OCI-LY7 (cell line): Measurements from ENCODE around the gene TCF25. TPM values are rescaled to one million over a fixed set of nuclear protein-coding genes. Genes with fewer than 3 reads are reported as not detected.

Experiments used
- BruUV-seq: library from RNA; stranded (reverse); fragments of 400-500 nt; replicated peaks from 2 replicates; lab custom pipeline; 2021; lab: Mats Ljungman, UMichigan
- CTCF ChIA-PET: fragments of 300-600 bp; sonication (Branson Sonifier 250); formaldehyde crosslinking; loops from one replicate; lab custom pipeline; 2022; ENCODE audit warnings: antibody characterized with exemption; ENCODE audit not compliant: unreplicated experiment; lab: Charles Lee
- POLR2A ChIA-PET: fragments of 300-600 bp; sonication (Branson Sonifier 250); formaldehyde crosslinking; loops from one replicate; lab custom pipeline; 2022; ENCODE audit warnings: antibody characterized with exemption; lab: Charles Lee
- DNase-seq: peaks from one replicate; pipeline ENCODE4 v3.0.0-alpha.2; 2015; ENCODE audit warnings: low spot score
- H2AFZ ChIP-seq: fragments of 200-600 bp; sonication (generic), shearing (Covaris generic); 2 replicates; pipeline ENCODE4 v1.6.1; 2014; ENCODE audit warnings: mild to moderate bottlenecking, antibody characterized with exemption, low read length, moderate library complexity
- H3K27ac ChIP-seq: fragments of 200-600 bp; sonication (generic); 2 replicates; pipeline ENCODE4 v1.5.1; 2014; ENCODE audit warnings: mixed run types, low read depth, mild to moderate bottlenecking, moderate library complexity, low read length, inconsistent platforms; ENCODE audit not compliant: poor library complexity, severe bottlenecking
- H3K36me3 ChIP-seq: fragments of 200-600 bp; sonication (generic); 2 replicates; pipeline ENCODE4 v1.6.1; 2014; ENCODE audit warnings: mild to moderate bottlenecking, antibody characterized with exemption, low read length, moderate library complexity, mixed read lengths; ENCODE audit not compliant: insufficient read depth
- H3K4me1 ChIP-seq: fragments of 200-600 bp; sonication (generic); 2 replicates; pipeline ENCODE4 v1.5.1; 2014; ENCODE audit warnings: mild to moderate bottlenecking, low read length; ENCODE audit not compliant: insufficient read depth, poor library complexity, severe bottlenecking
- H3K4me2 ChIP-seq: fragments of 200-600 bp; sonication (generic); 2 replicates; pipeline ENCODE4 v1.6.1; 2014; ENCODE audit warnings: mild to moderate bottlenecking, low read length
- H3K4me3 ChIP-seq: fragments of 200-600 bp; sonication (generic); 2 replicates; pipeline ENCODE4 v1.5.1; 2014; ENCODE audit warnings: mild to moderate bottlenecking, low read depth, low read length; ENCODE audit not compliant: poor library complexity, severe bottlenecking
- H3K79me2 ChIP-seq: fragments of 200-600 bp; sonication (generic); 2 replicates; pipeline ENCODE4 v1.6.1; 2016; ENCODE audit warnings: low read depth, mild to moderate bottlenecking, low read length, moderate library complexity, mixed read lengths; ENCODE audit not compliant: insufficient read depth
- H3K9me2 ChIP-seq: fragments of 200-600 bp; sonication (generic); 2 replicates; pipeline ENCODE4 v1.6.1; 2016; ENCODE audit warnings: mild to moderate bottlenecking, low read length, mixed read lengths; ENCODE audit not compliant: insufficient read depth
- H3K9me3 ChIP-seq: fragments of 200-600 bp; sonication (generic); 2 replicates; pipeline ENCODE4 v1.6.1; 2014; ENCODE audit warnings: mild to moderate bottlenecking, mixed run types, low read length, mixed read lengths
- H4K20me1 ChIP-seq: fragments of 200-600 bp; sonication (generic); 2 replicates; pipeline ENCODE4 v1.6.1; 2014; ENCODE audit warnings: mild to moderate bottlenecking, antibody characterized with exemption, low read length, moderate library complexity, mixed read lengths; ENCODE audit not compliant: insufficient read depth
- CTCF ChIP-seq: fragments of 200-600 bp; sonication (generic); conservative IDR thresholded peaks from 2 replicates; pipeline ENCODE4 v1.5.1; 2014; ENCODE audit warnings: mild to moderate bottlenecking, antibody characterized with exemption, low read length, moderate library complexity, mixed read lengths
- EZH2phosphoT487 ChIP-seq: fragments of 200-600 bp; sonication (generic); IDR thresholded peaks from 2 replicates; pipeline ENCODE4 v1.6.1; 2018; ENCODE audit warnings: low read depth, borderline replicate concordance, mild to moderate bottlenecking, mixed run types, antibody characterized with exemption, low read length, moderate library complexity, mixed read lengths
- intact Hi-C: fragments of 100-400 bp; cut with micrococcal nuclease; formaldehyde crosslinking; loops from one replicate; pipeline ENCODE4 v1.10.0; 2022; ENCODE audit not compliant: unreplicated experiment
- total RNA-seq, 2 experiments: library from RNA; depleted of rRNA in 1 of 2; stranded (reverse); fragments of >200 nt in 1 of 2; shearing (Covaris generic) in 1 of 2; gene quantifications; 2 replicates each; pipeline ENCODE4 v1.2.3, GENCODE V29; 2014 to 2022

TCF25 gene
- total RNA-seq, 2 experiments from 2014 or later = 141 to 255 TPM

- BruUV-seq = no TSS peak
- Histone ChIP-seq H3K79me2 (no peaks in the 10 kb centered on the region), H3K4me2 (no peak overlapping the region), H4K20me1 (no peaks in the 10 kb centered on the region), H3K9me3 (no peaks in the 10 kb centered on the region), H3K4me3 (no peak overlapping the region), H3K4me1 (peaks cover 35% of the 10 kb centered on the region), H3K9me2 (no peaks in the 10 kb centered on the region), H3K27ac (no peak overlapping the region), H2AFZ (no peak overlapping the region), H3K36me3 (peaks cover 49% of the 10 kb centered on the region)
- DNase-seq = no peak
- TF ChIP-seq EZH2phosphoT487 (no peak), CTCF (no peak)
- ChIA-PET CTCF (no interaction called here), POLR2A (interaction anchor here (0.6 kb wide), 1 partner anchor 58 kb away, joined by 3 read pairs; no protein-coding TSS in a partner anchor)
- intact Hi-C loops = loop anchor here (5.0 to 10.0 kb wide), 2 partner anchors 101 to 193 kb away; partner anchors contain the start of genes FANCA, VPS9D1 and ZNF276
These were observed 42.2 kb downstream of the TCF25 start for GRCh38 chr16:89915303-89916232.

- H2AFZ ChIP-seq = peak overlapping the region; percentile 42; the same call in 1 of the 2 replicates
- DNase-seq = peak; percentile 96
- CTCF ChIA-PET = interaction anchor here (0.6 kb wide), 1 partner anchor 111 kb away, joined by 4 read pairs; no protein-coding TSS in a partner anchor
- H3K79me2 ChIP-seq = no peaks in the 10 kb centered on the region
- POLR2A ChIA-PET = interaction anchor here (0.7 to 1.3 kb wide), 5 partner anchors 45 to 349 kb away, joined by 3 to 6 read pairs (median 3); partner anchors contain the start of gene TCF25
- TF ChIP-seq CTCF (no peak), EZH2phosphoT487 (no peak)
- H3K4me2 ChIP-seq = peak overlapping the region; percentile 84
- H3K9me2 ChIP-seq = no peaks in the 10 kb centered on the region
- H3K9me3 ChIP-seq = no peaks in the 10 kb centered on the region
- H3K4me1 ChIP-seq = peaks cover 52% of the 10 kb centered on the region
- no TSS peak for BruUV-seq
- H3K36me3 ChIP-seq = peaks cover 25% of the 10 kb centered on the region
- H4K20me1 ChIP-seq = no peaks in the 10 kb centered on the region
- peak overlapping the region; percentile 90 for H3K27ac ChIP-seq
- H3K4me3 ChIP-seq = peak overlapping the region; percentile 58
- intact Hi-C loops = loop anchor here (2.0 to 10.0 kb wide), 3 partner anchors 103 to 217 kb away; partner anchors contain the start of genes FANCA, SPATA2L, VPS9D1 and ZNF276
These were observed 44.5 kb downstream of the TCF25 start for GRCh38 chr16:89917773-89918452.
